Spleen (tissue), 7 donors: ENCODE measurements around the gene ALDH4A1.

Source experiments
- POLR2A ChIP-seq, 3 donors: fragments of 450-650 bp; IDR thresholded peaks; one replicate each; pipeline ENCODE4 v1.5.1; 2017; ENCODE audit warnings: antibody characterized with exemption in 3 of 3, mild to moderate bottlenecking in 1 of 3
- POLR2AphosphoS5 ChIP-seq, 3 donors: sonication (generic); formaldehyde crosslinking; IDR thresholded peaks; one replicate each; pipeline ENCODE4 v1.5.1; 2017; ENCODE audit warnings: antibody characterized with exemption in 3 of 3
- TF ChIP-seq, protein P1 (sequence below), 11 experiments: fragments of 200-600 bp in 7 of 11; fragments of 450-650 bp in 4 of 11; sonication (generic) in 4 of 11; IDR thresholded peaks in 8 of 11; conservative IDR thresholded peaks in 3 of 11; 1 replicate in 7 of 11; 2 replicates in 4 of 11; pipeline versions ENCODE4 v1.4.0 to v1.8.0; 2016 to 2021; ENCODE audit warnings: antibody characterized with exemption in 11 of 11, inconsistent platforms in 4 of 11, mild to moderate bottlenecking in 1 of 11
- donor health status: DM: no; HTN: no; CAD: no; lungs with moderate emphysema.
- donor health status: DM: no; HTN: no; CAD: no.
- donor health status: DM: no; HTN: no; CAD: no.

GRCh38 chr1:18907917-18908845 lies 5.8 kb upstream of the ALDH4A1 start:
- TF ChIP-seq POLR2A (IDR thresholded peaks at IDR 0.05) (no peak), POLR2AphosphoS5 (IDR thresholded peaks at IDR 0.05) (peak in 1 of 3 donors; percentile 20)
- TF ChIP-seq, protein P1, sequence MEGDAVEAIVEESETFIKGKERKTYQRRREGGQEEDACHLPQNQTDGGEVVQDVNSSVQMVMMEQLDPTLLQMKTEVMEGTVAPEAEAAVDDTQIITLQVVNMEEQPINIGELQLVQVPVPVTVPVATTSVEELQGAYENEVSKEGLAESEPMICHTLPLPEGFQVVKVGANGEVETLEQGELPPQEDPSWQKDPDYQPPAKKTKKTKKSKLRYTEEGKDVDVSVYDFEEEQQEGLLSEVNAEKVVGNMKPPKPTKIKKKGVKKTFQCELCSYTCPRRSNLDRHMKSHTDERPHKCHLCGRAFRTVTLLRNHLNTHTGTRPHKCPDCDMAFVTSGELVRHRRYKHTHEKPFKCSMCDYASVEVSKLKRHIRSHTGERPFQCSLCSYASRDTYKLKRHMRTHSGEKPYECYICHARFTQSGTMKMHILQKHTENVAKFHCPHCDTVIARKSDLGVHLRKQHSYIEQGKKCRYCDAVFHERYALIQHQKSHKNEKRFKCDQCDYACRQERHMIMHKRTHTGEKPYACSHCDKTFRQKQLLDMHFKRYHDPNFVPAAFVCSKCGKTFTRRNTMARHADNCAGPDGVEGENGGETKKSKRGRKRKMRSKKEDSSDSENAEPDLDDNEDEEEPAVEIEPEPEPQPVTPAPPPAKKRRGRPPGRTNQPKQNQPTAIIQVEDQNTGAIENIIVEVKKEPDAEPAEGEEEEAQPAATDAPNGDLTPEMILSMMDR (IDR thresholded peaks at IDR 0.05 in 8 of 11, conservative IDR thresholded peaks at IDR 0.05 in 3 of 11) = no peak
